K562 (cell line): ENCODE measurements around the gene RER1.

Experiments used
- GABPA ChIP-seq: fragments of 200-800 bp; sonication (Bioruptor generic); conservative IDR thresholded peaks from 2 replicates; pipeline ENCODE4 v1.6.1; 2016; ENCODE audit warnings: low read depth, missing genetic modification characterization, missing compliant biosample characterization
- RBM17 ChIP-seq: fragments of 200-400 bp; formaldehyde crosslinking; IDR thresholded peaks from 2 replicates; pipeline ENCODE4 v1.6.1; 2017; ENCODE audit warnings: low read depth, mild to moderate bottlenecking, low read length, borderline replicate concordance
- SP2 ChIP-seq: IDR thresholded peaks from 2 replicates; pipeline ENCODE4 v1.6.1; 2011; ENCODE audit warnings: mild to moderate bottlenecking, low read depth, low read length, moderate library complexity; ENCODE audit not compliant: poor library complexity, severe bottlenecking; ENCODE audit errors: extremely low read depth
- ZEB2 ChIP-seq: fragments of 450-650 bp; IDR thresholded peaks from 2 replicates; pipeline ENCODE4 v1.6.1; 2016

DNA sequence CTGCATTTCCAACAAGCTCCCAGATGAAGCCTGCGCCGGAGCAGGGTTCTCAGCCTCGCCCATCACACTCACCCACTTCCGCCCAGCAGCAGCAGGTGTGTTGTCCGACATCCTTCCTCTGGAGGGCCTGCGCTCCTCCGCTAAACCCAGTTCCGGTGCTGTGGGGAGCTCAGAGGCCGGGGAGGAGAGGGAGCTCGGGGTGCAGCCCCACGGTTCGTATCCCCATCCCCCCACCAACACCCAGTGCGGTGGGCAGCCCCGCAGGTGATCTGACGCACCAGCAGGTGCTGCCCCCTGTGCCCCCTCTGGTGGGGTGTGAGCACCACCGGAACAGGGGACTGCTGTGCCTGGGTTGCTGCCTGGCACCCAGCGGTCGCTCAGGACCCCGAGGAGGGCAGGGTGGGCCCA, 24.2 kb downstream of the RER1 start:
- TF ChIP-seq GABPA, result no peak
- TF ChIP-seq RBM17, result no peak
- no peak for TF ChIP-seq ZEB2
- no peak for TF ChIP-seq SP2
